HepG2 (cell line): Measurements from ENCODE around the gene LGR6. TPM values are rescaled to one million over a fixed set of nuclear protein-coding genes. Genes with fewer than 3 reads are reported as not detected.

ENCODE experiments used
- DNMT3B ChIP-seq: conservative IDR thresholded peaks from 2 replicates; pipeline ENCODE4 v1.6.1; 2016; ENCODE audit warnings: missing biosample characterization, control low read depth
- HNF4G ChIP-seq, 2 experiments: sonication (generic) in 1 of 2; formaldehyde crosslinking in 1 of 2; IDR thresholded peaks; 2 replicates each; pipeline versions ENCODE4 v1.4.0 to v1.6.1; 2011 to 2020; ENCODE audit warnings: borderline replicate concordance in 2 of 2, low read depth in 2 of 2, mild to moderate bottlenecking in 2 of 2, low read length in 1 of 2, missing genetic modification reagents in 1 of 2, moderate library complexity in 1 of 2
- HOXA9 ChIP-seq: sonication (generic); formaldehyde crosslinking; IDR thresholded peaks from 2 replicates; pipeline ENCODE4 v1.8.1; 2022; ENCODE audit warnings: missing genetic modification reagents, mild to moderate bottlenecking, moderate library complexity, borderline replicate concordance
- RXRA ChIP-seq: sonication (generic); formaldehyde crosslinking; IDR thresholded peaks from 2 replicates; pipeline ENCODE4 v1.5.1; 2020; ENCODE audit warnings: missing genetic modification reagents
- ZC3H4 ChIP-seq: sonication (generic); formaldehyde crosslinking; IDR thresholded peaks from 2 replicates; pipeline ENCODE4 v1.4.0; 2020; ENCODE audit warnings: missing genetic modification reagents, borderline replicate concordance
- ZFP37 ChIP-seq: sonication (generic); formaldehyde crosslinking; IDR thresholded peaks from 2 replicates; pipeline ENCODE4 v1.4.0; 2020; ENCODE audit warnings: missing genetic modification reagents, borderline replicate concordance
- ZNF317 ChIP-seq: sonication (generic); formaldehyde crosslinking; IDR thresholded peaks from 2 replicates; pipeline ENCODE4 v1.5.0; 2020; ENCODE audit warnings: mild to moderate bottlenecking, missing genetic modification reagents
- ZNF430 ChIP-seq: sonication (generic); formaldehyde crosslinking; IDR thresholded peaks from 2 replicates; pipeline ENCODE4 v1.9.0; 2021; ENCODE audit warnings: mild to moderate bottlenecking, missing genetic modification reagents
- ZNF431 ChIP-seq: sonication (generic); formaldehyde crosslinking; IDR thresholded peaks from 2 replicates; pipeline ENCODE4 v1.9.0; 2022; ENCODE audit warnings: missing genetic modification reagents, low read depth, mild to moderate bottlenecking, borderline replicate concordance
- ZNF549 ChIP-seq: sonication (generic); formaldehyde crosslinking; IDR thresholded peaks from 2 replicates; pipeline ENCODE4 v1.5.0; 2020; ENCODE audit warnings: missing genetic modification reagents
- ZNF614 ChIP-seq: IDR thresholded peaks from 2 replicates; pipeline ENCODE4 v1.6.1; 2018; ENCODE audit warnings: missing biosample characterization, missing genetic modification reagents, inconsistent platforms, borderline replicate concordance
- ZNF776 ChIP-seq: sonication (generic); formaldehyde crosslinking; IDR thresholded peaks from 2 replicates; pipeline ENCODE4 v1.4.0; 2020; ENCODE audit warnings: mild to moderate bottlenecking, missing genetic modification reagents
- polyA plus RNA-seq, 8 experiments: library from polyadenylated mRNA; depleted of rRNA in 3 of 8; stranded (reverse) in 7 of 8; unstranded in 1 of 8; fragments of >200 nt; fragmentation: Illumina TruSeq in 4 of 8; extraction: Trizol in 4 of 8; gene quantifications; 2 replicates each; pipeline versions ENCODE4 v1.2.1 to v1.2.3, GENCODE V29; 2011 to 2016; ENCODE audit warnings: low read depth in 4 of 8, missing spikeins in 1 of 8, mixed read lengths in 1 of 8; ENCODE audit not compliant: insufficient read depth in 1 of 8
- total RNA-seq, 5 experiments: library from RNA; depleted of rRNA; stranded (reverse); fragments of >200 nt; fragmentation: Illumina TruSeq; extraction: Trizol; gene quantifications; 2 replicates each; pipeline ENCODE4 v1.2.3, GENCODE V29; 2016; ENCODE audit warnings: low read depth in 1 of 5
- TF ChIP-seq, protein P1 (sequence below): sonication (generic); formaldehyde crosslinking; IDR thresholded peaks from 2 replicates; pipeline ENCODE4 v1.4.0; 2020; ENCODE audit warnings: low read depth, mild to moderate bottlenecking, missing genetic modification reagents
- TF ChIP-seq, protein P2 (sequence below): IDR thresholded peaks from 2 replicates; pipeline ENCODE4 v1.6.1; 2016; ENCODE audit warnings: control low read depth
- TF ChIP-seq, protein P3 (sequence below): sonication (generic); formaldehyde crosslinking; IDR thresholded peaks from 2 replicates; pipeline ENCODE4 v1.5.1; 2020; ENCODE audit warnings: missing genetic modification reagents, mild to moderate bottlenecking, borderline replicate concordance
- TF ChIP-seq, protein P4 (sequence below): sonication (generic); formaldehyde crosslinking; IDR thresholded peaks from 2 replicates; pipeline ENCODE4; 2020; ENCODE audit warnings: missing genetic modification reagents, mild to moderate bottlenecking, borderline replicate concordance
- TF ChIP-seq, protein P5 (sequence below): sonication (generic); formaldehyde crosslinking; IDR thresholded peaks from 2 replicates; pipeline ENCODE4 v1.8.1; 2023; ENCODE audit warnings: mild to moderate bottlenecking, missing genetic modification reagents, borderline replicate concordance
- TF ChIP-seq, protein P6 (sequence below): sonication (generic); formaldehyde crosslinking; IDR thresholded peaks from 2 replicates; pipeline ENCODE4 v1.4.0; 2020; ENCODE audit warnings: mild to moderate bottlenecking, missing genetic modification reagents
- TF ChIP-seq, protein P7 (sequence below): sonication (generic); formaldehyde crosslinking; IDR thresholded peaks from 2 replicates; pipeline ENCODE4 v1.8.0; 2022; ENCODE audit warnings: low read depth, missing genetic modification reagents

The LGR6 gene
- total and polyA plus RNA-seq, 2 of the 13 experiments (the other 11 are each of a cell fraction or from before 2014, with no cell fraction given): 0.07 TPM; not detected in 1

DNA sequence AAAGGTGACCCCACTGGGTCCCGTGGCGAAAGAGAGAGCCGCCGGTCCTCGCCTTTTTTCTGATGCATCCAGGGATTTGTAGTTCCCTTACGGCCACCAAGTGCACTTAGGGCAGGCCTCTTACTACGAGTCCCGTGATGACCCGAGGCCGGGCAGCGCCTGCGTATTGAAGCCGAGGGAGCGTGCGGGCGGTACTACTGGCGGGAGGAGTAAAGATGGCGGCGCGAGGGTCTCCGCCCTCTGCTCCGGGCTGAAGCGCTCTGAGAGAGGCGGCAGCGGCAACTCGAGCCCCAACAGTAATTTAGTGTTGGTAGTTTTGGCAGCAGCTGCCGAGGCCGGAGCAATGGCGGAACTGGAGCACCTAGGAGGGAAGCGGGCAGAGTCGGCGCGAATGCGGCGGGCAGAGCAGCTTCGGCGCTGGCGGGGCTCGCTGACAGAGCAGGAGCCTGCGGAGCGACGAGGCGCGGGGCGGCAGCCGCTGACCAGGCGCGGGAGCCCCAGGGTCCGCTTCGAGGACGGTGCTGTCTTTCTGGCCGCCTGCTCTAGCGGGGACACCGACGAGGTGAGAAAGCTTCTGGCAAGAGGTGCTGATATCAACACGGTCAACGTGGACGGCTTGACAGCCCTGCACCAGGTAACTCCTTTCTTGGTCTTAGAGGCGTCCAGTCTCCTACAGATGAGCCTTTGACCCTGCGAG lies 155.1 kb downstream of the LGR6 start, which contains the start of gene PPP1R12B (continued):
- TF ChIP-seq, protein P1, sequence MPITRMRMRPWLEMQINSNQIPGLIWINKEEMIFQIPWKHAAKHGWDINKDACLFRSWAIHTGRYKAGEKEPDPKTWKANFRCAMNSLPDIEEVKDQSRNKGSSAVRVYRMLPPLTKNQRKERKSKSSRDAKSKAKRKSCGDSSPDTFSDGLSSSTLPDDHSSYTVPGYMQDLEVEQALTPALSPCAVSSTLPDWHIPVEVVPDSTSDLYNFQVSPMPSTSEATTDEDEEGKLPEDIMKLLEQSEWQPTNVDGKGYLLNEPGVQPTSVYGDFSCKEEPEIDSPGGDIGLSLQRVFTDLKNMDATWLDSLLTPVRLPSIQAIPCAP (CRISPR knock-in tag): peak; percentile 62; the same call in 1 of the 2 replicates
- TF ChIP-seq RXRA (CRISPR knock-in tag): peak; percentile 95
- no peak for TF ChIP-seq ZNF431 (CRISPR knock-in tag)
- no peak for TF ChIP-seq ZNF776 (CRISPR knock-in tag)
- TF ChIP-seq, protein P2, sequence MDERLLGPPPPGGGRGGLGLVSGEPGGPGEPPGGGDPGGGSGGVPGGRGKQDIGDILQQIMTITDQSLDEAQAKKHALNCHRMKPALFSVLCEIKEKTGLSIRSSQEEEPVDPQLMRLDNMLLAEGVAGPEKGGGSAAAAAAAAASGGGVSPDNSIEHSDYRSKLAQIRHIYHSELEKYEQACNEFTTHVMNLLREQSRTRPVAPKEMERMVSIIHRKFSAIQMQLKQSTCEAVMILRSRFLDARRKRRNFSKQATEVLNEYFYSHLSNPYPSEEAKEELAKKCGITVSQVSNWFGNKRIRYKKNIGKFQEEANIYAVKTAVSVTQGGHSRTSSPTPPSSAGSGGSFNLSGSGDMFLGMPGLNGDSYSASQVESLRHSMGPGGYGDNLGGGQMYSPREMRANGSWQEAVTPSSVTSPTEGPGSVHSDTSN (CRISPR knock-in tag): no peak
- no peak for TF ChIP-seq ZFP37 (CRISPR knock-in tag)
- TF ChIP-seq, protein P3, sequence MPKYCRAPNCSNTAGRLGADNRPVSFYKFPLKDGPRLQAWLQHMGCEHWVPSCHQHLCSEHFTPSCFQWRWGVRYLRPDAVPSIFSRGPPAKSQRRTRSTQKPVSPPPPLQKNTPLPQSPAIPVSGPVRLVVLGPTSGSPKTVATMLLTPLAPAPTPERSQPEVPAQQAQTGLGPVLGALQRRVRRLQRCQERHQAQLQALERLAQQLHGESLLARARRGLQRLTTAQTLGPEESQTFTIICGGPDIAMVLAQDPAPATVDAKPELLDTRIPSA (CRISPR knock-in tag): no peak
- no peak for TF ChIP-seq ZNF549 (CRISPR knock-in tag)
- TF ChIP-seq, protein P4, sequence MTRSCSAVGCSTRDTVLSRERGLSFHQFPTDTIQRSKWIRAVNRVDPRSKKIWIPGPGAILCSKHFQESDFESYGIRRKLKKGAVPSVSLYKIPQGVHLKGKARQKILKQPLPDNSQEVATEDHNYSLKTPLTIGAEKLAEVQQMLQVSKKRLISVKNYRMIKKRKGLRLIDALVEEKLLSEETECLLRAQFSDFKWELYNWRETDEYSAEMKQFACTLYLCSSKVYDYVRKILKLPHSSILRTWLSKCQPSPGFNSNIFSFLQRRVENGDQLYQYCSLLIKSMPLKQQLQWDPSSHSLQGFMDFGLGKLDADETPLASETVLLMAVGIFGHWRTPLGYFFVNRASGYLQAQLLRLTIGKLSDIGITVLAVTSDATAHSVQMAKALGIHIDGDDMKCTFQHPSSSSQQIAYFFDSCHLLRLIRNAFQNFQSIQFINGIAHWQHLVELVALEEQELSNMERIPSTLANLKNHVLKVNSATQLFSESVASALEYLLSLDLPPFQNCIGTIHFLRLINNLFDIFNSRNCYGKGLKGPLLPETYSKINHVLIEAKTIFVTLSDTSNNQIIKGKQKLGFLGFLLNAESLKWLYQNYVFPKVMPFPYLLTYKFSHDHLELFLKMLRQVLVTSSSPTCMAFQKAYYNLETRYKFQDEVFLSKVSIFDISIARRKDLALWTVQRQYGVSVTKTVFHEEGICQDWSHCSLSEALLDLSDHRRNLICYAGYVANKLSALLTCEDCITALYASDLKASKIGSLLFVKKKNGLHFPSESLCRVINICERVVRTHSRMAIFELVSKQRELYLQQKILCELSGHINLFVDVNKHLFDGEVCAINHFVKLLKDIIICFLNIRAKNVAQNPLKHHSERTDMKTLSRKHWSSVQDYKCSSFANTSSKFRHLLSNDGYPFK (CRISPR knock-in tag): peak; percentile 96
- TF ChIP-seq, protein P5, sequence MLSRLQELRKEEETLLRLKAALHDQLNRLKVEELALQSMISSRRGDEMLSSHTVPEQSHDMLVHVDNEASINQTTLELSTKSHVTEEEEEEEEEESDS: no peak
- peak; percentile 71; the same call in 1 of the 2 replicates for TF ChIP-seq HNF4G (IDR thresholded peaks at IDR 0.05; ENCODE audit: borderline replicate concordance, low read depth, low read length)
- TF ChIP-seq HNF4G (CRISPR knock-in tag; IDR thresholded peaks at IDR 0.05; ENCODE audit: borderline replicate concordance, low read depth): no peak
- no peak for TF ChIP-seq ZC3H4 (CRISPR knock-in tag)
- TF ChIP-seq, protein P6, sequence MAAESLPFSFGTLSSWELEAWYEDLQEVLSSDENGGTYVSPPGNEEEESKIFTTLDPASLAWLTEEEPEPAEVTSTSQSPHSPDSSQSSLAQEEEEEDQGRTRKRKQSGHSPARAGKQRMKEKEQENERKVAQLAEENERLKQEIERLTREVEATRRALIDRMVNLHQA (CRISPR knock-in tag): no peak
- peak; percentile 70; the same call in 1 of the 2 replicates for TF ChIP-seq ZNF317 (CRISPR knock-in tag)
- no peak for TF ChIP-seq DNMT3B (CRISPR knock-in tag)
- TF ChIP-seq HOXA9 (CRISPR knock-in tag): no peak
- no peak for TF ChIP-seq ZNF430 (CRISPR knock-in tag)
- TF ChIP-seq ZNF614 (CRISPR knock-in tag): no peak
- TF ChIP-seq, protein P7, sequence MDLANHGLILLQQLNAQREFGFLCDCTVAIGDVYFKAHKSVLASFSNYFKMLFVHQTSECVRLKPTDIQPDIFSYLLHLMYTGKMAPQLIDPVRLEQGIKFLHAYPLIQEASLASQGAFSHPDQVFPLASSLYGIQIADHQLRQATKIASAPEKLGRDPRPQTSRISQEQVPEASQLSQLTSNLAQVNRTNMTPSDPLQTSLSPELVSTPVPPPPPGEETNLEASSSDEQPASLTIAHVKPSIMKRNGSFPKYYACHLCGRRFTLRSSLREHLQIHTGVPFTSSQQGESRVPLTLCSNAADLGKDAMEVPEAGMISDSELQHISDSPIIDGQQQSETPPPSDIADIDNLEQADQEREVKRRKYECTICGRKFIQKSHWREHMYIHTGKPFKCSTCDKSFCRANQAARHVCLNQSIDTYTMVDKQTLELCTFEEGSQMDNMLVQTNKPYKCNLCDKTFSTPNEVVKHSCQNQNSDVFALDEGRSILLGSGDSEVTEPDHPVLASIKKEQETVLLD (CRISPR knock-in tag): no peak
